Measurements from ENCODE around the gene ENO1.
"Not testable (repeated sequence)": the region's sequence is repeated elsewhere in the genome, so short reads cannot be mapped to it uniquely, and the experiment has no call there.

Gene ENO1

GRCh38 chr1:8841395-8841794, 37.1 kb downstream of the ENO1 start:
- no peak for DNase-seq

GRCh38 chr1:8839990-8840389, 38.5 kb downstream of the ENO1 start:
- no peak for DNase-seq

- DNase-seq: no peak
These were observed 42.4 kb downstream of the ENO1 start for GRCh38 chr1:8835941-8836643.

- no peak for DNase-seq
These were observed 47.1 kb downstream of the ENO1 start for GRCh38 chr1:8831340-8831739.

- DNase-seq: not testable (repeated sequence)
These were observed 47.8 kb downstream of the ENO1 start for GRCh38 chr1:8830732-8831131.

- no peak for DNase-seq
These were observed 52.5 kb downstream of the ENO1 start for GRCh38 chr1:8825985-8826481.

- no peak for DNase-seq
These were observed 55.2 kb downstream of the ENO1 start for GRCh38 chr1:8823295-8823664.

- no peak for DNase-seq
These were observed 55.9 kb downstream of the ENO1 start for GRCh38 chr1:8822373-8823294.

GRCh38 chr1:8821084-8821483, 57.4 kb downstream of the ENO1 start:
- no peak for DNase-seq

GRCh38 chr1:8818789-8819188, 59.7 kb downstream of the ENO1 start:
- not testable (repeated sequence) for DNase-seq

- peak; percentile 39 for DNase-seq
These were observed 60.1 kb downstream of the ENO1 start for GRCh38 chr1:8818325-8818775.

GRCh38 chr1:8817412-8818324, 60.8 kb downstream of the ENO1 start, which contains the start of gene RERE:
Gene RERE, minus strand, starts transcription at chr1:8817640.
- DNase-seq: peak; percentile 76

- peak; percentile 31 for DNase-seq
These were observed 61.6 kb downstream of the ENO1 start for GRCh38 chr1:8816831-8817411.

- peak; percentile 31 for DNase-seq
These were observed 62.2 kb downstream of the ENO1 start for GRCh38 chr1:8816264-8816663.

- DNase-seq: peak; percentile 35
These were observed 62.8 kb downstream of the ENO1 start for GRCh38 chr1:8815582-8816151.

GRCh38 chr1:8814865-8815264, 63.6 kb downstream of the ENO1 start:
- DNase-seq: peak; percentile 32

GRCh38 chr1:8813991-8814390, 64.5 kb downstream of the ENO1 start:
- no peak for DNase-seq

- no peak for DNase-seq
These were observed 65.3 kb downstream of the ENO1 start for GRCh38 chr1:8813016-8813763.

GRCh38 chr1:8812081-8812480, 66.4 kb downstream of the ENO1 start:
- no peak for DNase-seq

Data from NCI-H526 treated with DMSO at 0.1 percent for 48 hours (cell line).